Body of pancreas (tissue), 4 donors: ENCODE results near the gene IKZF4.

Experiments used
- POLR2A ChIP-seq, 3 donors: fragments of 450-650 bp; IDR thresholded peaks; one replicate each; pipeline ENCODE4 v1.6.1; 2016; ENCODE audit warnings: antibody characterized with exemption in 3 of 3, mild to moderate bottlenecking in 2 of 3
- TF ChIP-seq, protein P1 (sequence below), 7 experiments: fragments of 450-650 bp in 4 of 7; fragments of 200-600 bp in 3 of 7; sonication (generic) in 3 of 7; IDR thresholded peaks; one replicate each; pipeline ENCODE4 v1.5.1; 2016 to 2019; ENCODE audit warnings: antibody characterized with exemption in 7 of 7

- TF ChIP-seq, protein P1, sequence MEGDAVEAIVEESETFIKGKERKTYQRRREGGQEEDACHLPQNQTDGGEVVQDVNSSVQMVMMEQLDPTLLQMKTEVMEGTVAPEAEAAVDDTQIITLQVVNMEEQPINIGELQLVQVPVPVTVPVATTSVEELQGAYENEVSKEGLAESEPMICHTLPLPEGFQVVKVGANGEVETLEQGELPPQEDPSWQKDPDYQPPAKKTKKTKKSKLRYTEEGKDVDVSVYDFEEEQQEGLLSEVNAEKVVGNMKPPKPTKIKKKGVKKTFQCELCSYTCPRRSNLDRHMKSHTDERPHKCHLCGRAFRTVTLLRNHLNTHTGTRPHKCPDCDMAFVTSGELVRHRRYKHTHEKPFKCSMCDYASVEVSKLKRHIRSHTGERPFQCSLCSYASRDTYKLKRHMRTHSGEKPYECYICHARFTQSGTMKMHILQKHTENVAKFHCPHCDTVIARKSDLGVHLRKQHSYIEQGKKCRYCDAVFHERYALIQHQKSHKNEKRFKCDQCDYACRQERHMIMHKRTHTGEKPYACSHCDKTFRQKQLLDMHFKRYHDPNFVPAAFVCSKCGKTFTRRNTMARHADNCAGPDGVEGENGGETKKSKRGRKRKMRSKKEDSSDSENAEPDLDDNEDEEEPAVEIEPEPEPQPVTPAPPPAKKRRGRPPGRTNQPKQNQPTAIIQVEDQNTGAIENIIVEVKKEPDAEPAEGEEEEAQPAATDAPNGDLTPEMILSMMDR (IDR thresholded peaks at IDR 0.05) = no peak
- no peak for TF ChIP-seq POLR2A (IDR thresholded peaks at IDR 0.05)
These were observed 17.3 kb downstream of the IKZF4 start for GRCh38 chr12:56038022-56038655.
